Measurements from ENCODE around the gene DERL3.
"Not testable (repeated sequence)": the region's sequence is repeated elsewhere in the genome, so short reads cannot be mapped to it uniquely, and the experiment has no call there.

Gene DERL3

DNA sequence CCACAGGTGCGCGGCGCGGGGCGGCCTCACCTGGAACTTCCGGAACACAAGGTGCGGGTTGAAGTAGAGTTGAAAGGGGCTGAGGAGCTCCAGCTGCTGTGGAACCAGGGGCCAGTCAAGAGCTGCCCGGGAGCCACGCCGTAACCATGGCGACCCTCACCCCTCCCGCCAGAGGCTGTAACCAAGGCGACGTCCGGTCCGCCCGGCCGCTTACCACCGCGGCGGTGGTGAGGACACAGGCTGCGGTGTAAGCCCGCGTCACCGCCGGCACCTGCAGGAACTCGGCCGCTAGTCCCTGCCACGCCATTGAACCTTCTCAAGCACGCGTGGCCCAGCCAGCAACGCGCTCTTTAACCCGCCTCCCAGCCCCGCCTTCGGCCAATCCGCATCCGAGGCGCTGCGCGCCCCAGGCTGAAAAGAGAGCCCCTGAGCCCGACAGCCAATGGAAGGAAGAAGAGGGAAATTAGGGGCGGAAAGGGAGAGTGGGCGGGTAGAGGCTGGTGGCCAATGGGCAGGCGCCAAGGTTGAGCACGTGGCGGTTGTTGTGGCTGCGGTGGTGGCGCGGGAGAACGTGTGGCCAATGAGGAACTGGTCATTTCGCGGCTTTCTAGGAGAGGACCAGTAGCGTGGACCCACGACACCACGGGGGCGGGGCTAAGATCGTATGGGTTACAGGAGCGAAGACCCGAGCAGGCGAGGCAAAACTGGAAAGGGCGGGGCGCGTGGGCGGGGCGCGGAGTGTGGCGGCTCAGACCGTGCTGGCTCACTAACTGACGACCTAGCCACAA is at the start of gene DERL3:
DERL3 (minus strand) TSS at position 326 of the 788 bp plus-strand sequence; CDS start at position 307, 19 bp downstream.
- DNase-seq = peak; percentile 40 to 96 (median 89)

DNA sequence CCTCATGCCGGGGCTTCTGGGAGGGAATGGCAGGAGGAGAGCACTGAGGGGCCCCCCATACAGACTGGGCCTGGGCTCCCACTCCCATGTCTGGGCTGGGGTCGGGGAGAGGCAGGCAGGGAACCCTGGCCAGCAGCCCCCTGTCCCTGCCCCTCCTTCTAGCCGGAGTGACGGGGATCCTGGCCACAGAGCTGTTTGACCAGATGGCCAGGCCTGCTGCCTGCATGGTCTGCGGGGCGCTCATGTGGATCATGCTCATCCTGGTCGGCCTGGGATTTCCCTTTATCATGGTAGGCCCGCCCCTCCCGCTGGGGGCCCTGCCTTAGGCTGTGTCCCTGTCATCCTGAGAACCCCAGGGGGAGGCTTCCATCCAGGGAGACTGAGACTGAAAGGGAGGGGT is 45.3 kb upstream of the DERL3 start:
- no peak for DNase-seq

DNA sequence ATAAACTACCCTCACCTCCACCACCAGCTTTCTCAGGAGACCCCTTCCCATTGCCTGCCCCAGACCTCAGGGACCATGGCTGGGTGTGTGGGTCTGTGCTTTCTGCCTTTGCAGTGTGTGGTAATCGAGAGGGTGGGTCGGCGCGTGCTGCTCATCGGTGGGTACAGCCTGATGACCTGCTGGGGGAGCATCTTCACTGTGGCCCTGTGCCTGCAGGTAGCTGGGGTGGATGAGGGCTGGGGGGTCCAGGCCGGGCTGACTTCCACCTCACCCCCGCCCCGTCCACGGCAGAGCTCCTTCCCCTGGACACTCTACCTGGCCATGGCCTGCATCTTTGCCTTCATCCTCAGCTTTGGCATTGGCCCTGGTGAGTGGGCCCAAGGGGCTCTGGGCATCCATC is 44.9 kb upstream of the DERL3 start:
- DNase-seq = no peak

DNA sequence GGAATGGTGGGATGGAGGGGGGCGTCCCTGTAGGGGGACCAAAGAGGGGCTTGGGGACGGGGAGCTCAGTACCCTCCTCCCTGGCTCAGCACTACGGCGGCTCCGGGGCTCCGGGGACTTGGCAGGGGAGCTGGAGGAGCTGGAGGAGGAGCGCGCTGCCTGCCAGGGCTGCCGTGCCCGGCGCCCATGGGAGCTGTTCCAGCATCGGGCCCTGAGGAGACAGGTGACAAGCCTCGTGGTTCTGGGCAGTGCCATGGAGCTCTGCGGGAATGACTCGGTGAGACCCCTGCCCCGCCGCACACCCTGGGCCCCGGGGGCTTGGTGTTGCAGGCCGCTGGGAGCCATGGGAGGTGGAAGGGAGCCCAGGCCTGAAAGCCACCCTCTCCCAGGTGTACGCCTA is 43.6 kb upstream of the DERL3 start:
- no peak for DNase-seq

DNA sequence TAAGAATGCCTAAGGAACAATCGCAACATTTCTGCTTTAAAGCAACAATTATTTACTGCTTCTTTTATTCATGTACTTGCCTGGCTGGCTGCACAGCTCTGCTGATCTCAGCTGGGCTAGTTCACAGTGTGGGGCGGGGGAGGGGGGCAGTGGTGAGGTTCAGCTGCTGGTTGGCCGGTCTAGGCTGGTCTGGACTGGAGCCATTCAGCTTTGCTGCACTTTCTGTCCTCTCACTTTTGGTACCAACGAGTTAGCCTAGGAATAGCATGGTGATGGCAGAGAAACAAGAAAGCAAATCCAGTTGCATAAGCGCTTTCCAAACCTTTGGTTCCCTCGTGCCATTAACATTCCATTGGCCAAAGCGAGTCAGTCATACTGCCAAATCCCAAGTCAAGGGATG is 39.4 kb upstream of the DERL3 start:
- DNase-seq = peak in 16 of 51 donors; percentile 16 to 71 (median 28)

DNA sequence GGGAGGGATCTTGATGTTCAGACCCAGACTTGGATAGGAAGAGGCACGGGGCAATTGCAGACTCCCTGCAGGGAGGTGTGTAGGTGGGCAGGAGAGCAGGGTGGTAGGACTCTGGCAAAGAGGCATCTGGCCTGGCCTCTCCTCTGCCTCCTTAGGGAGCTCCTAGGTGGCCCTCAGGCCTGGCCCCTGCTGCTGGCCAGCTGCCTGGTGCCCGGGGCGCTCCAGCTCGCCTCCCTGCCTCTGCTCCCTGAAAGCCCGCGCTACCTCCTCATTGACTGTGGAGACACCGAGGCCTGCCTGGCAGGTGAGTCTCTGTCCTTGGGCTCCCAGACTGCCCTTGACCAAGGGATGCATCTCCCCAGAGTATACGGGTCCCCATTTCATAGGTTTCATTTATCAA is 38.8 kb upstream of the DERL3 start:
- DNase-seq = no peak

DNA sequence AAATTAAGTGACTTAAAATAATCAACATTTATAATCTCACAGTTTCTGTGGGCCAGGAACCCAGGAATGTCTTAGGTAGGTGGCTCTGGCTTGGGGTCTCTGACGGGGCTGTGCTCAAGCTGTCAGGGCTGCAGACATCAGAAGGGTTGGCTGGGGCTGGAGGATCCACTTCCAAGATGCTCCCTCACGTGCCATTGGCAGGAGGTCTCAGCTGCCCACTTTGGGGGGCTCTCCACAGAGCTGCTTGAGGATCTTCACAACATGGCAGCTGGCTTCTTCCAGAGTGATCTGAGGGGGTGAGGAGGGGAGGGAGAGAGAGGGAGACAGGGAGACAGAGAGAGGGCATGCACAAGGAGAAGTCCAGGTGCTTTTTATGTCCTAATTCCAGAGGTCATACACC is 37.0 kb upstream of the DERL3 start:
- no peak for DNase-seq

DNA sequence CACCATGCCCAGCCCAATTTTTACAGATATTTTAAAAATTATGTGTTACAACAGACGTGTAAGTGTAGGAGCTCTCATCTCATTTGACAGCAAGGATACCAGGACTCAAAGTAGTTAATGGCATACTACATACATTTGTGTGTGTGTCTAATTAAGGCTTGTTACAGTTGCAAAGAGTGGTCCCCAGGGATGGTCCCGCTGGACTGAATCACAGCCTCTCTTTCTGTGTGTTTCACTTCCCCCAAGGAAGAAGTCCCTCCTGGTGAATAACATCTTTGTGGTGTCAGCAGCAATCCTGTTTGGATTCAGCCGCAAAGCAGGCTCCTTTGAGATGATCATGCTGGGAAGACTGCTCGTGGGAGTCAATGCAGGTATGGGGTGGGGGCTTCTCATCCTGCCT is 36.1 kb upstream of the DERL3 start:
- no peak for DNase-seq

DNA sequence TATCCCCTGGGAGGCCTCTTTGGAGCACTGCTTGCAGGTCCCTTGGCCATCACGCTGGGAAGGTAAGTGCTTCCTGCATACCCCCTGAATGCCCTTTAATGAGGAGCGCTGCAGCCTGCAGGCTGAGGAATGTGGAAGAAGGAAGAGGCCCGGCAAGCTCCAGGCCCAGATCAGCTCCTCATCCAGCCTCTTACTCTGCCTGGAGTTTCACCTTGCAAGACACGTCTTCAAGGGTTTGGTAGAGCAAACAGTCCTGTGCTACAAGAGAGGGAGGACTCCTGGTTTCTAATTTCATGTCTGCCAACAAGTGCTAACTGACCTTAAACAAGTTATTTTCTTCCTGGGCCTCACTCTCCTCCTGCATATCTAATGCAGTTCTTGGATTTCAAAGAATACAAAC is 29.8 kb upstream of the DERL3 start:
- DNase-seq = no peak

DNA sequence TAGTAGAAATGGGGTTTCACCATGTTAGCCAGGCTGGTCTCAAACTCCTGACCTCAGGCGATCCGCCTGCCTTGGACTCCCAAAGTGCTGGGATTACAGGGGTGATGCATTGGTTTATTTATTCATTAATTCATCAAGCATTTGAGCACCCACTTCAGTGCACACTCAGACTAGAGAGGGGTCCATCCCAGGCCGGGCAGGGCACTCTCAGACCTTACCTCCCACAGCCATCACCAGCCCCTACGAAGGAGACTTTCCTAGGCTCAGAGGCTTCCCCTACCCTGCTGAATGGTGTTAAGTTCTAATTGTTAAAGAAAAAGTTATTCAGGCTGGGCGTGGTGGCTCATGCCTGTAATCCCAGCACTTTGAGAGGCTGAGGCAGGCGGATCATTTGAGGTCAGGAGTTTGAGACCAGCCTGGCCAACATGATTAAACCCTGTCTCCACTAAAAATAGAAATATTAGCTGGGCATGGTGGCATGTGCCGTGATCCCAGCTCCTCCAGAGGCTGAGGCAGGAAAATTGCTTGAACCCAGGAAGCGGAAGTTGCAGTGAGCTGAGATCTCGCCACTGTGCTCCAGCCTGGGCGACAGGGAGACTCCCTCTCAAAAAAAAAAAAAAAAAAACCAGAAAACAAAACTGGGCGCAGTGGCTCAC is 25.8 kb upstream of the DERL3 start:
- DNase-seq = not testable (repeated sequence)

DNA sequence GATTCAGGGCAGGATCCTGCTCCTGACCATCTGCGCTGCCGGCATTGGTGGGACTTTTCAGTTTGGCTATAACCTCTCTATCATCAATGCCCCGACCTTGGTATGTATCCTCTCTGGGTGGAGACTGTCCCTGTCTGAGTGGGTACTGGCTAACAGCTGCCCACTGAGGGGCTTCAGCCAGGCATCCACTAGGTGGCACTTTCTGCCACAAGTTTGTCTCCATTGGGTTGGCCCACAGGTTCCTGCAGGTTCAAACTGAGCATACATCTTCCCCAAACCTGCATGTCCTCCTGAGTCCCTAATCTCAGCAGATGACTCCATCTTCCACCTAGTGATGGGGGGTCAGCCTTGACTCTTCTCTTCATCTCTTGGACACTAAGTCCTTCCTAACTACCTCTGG is 23.3 kb upstream of the DERL3 start:
- peak in 10 of 51 donors; percentile 7 to 29 (median 14) for DNase-seq

DNA sequence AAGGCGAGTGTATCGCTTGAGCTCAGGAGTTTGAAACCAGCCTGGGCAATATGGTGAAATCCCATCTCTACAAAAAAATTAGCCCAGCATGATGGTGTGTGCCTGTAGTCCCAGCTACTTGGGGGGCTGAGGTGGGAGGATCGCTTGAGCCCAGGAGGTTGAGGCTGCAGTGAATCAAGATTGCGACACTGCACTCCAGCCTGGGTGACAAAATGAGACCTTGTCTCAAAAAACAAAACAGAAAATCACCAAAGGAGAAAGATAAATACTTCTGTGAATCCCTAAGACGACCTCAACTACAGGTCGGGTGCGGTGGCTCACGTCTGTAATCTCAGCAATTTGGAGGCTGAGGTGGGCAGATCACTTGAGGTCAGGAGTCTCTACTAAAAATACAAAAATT is 21.4 kb upstream of the DERL3 start:
- DNase-seq = not testable (repeated sequence)

DNA sequence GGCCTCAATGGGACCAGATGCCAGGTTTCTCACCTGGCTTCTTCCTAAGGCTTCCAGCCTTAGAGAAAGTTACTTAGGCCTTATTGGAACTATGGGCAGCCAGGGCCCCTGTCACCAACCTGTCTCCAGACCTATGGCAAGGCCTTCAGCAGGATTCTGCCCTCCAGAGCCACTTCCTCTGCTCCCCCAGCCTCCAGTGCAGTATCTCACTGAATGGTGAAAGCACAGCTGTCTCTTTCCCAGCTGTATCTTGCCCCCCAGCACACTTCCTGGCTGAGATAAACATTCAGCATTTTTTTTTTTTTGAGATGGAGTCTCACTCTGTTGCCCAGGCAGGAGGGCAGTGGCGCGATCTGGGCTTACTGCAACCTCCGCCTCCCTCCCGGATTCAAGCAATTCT is 20.4 kb upstream of the DERL3 start:
- no peak for DNase-seq

DNA sequence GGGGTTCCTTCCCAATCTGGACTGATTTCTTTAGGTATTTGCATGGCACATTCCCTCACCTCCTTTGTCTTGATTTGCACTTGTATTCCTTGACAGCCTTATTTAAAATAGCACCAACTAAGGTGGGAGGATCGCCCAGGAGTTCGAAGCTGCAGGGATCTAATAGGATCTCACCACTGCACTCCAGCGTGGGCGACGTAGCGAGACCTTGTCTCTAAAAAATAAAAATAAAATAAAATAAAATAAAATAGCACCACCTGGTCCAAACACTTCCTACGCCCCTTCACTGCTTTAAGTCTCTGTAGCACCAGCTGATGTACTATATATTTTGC is 19.6 kb upstream of the DERL3 start:
- peak in 2 of 51 donors; percentile 21 to 84 for DNase-seq

DNA sequence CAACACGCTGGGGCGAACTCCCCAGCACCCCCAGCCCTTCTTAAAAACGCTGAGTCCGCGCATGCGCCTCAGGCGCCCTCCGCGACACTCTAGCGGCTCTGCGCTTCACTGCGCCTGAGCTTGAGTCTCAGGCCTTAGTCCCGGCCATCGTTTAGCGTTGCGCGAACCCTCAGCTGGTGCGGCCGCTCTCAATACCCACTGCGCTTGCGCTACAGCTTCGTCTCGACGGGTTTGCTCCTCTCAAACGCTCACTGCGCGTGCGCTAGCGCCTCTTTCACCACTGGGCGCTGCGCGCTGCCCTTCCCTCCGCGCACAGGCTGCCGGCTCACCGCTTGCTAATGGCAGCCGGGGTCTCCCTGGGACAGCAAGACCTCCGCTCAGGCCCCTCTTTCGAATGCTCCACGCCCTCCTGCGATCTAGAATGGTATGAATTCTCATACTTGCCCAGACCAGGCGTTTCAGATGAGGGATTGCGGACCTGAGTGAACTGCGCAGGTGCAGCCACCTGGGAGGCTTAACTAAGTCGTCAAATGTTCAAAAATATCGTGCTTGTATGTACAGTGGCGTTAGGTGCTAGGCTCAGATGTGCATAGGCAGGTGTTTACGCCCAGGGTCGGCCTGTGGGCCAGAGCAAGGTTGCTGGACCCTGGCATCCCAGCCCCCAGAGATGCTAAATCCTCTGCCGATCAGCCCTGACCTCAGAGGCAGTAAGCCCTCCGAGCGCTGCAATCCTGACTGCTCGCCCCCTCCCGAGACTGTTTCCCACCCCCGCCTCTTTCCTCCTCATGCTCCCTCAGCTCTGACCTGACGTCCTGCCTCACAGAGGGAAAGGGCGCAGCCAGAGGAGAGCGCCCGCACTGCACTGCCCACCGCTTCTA is 19.0 kb upstream of the DERL3 start, which contains the start of gene SLC2A11:
SLC2A11 (plus strand) TSS at position 270 of the 878 bp plus-strand sequence; CDS start at position 395, 125 bp downstream.
- DNase-seq = peak; percentile 62 to 98 (median 92)

DNA sequence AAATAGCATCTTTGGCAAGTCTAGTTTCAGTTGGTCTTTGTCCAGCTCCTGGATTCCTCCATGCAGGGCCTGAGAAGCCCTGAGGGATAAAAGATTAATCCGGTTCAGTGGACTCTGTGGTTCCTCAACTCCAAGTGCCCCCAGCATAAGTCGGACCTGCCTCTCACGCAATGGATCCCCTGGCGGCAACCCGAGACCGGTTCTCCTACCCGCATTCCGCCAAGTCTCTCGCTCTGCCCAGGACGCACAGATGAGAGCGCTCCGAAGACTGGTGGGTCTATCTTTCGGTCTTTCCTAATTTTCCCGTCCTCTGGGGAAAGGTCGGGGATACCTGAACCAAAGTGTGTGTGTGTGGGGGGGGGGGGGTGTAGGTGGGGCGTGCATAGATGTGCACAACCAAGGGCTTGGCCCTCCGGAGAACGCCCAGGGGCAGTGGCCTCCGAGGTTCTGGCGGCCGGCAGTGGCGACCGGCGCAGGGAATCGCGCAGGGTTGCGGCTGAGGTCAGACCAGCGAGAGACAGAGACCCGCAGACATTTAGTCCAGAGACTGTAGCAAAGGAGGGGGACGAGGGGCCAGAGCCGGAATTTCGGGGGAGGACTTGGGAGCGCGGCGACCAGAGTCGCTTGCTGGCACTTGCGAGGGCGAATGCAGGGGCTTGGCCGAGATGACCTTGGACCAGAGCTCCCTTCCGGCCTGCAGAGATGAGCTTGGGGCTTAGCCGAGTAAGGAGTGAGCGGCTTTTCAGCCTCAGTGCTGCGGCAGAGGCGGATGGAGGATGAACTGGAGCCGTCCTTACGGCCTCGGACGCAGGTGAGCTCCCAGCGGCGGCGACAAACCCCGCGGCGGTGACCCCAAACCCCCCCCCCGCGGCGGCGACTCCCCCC is 18.2 kb upstream of the DERL3 start:
- DNase-seq = peak in 22 of 51 donors; percentile 28 to 71 (median 56)

DNA sequence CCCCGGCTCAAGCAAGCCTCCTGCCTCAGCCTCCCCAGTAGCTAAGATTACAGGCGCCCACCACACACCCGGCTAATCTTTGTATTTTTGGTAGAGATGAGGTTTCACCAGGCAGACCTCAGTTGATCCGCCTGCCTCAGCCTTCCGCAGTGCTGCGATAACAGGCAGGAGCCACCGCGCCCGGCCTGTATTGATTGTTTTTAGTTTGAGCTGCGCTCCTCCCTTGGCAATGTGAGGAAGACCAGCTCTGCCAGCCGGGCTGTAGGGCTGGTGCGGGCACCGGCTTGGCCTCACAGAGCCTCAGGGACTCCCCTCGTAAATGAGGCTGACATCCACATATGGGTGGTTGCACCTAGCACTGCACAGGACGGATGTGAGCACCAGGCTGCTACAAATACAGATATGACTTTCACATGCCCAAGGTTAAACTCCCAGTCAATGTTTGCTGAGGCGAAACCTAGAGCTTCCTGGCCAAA is 11.4 kb upstream of the DERL3 start:
- no peak for DNase-seq

DNA sequence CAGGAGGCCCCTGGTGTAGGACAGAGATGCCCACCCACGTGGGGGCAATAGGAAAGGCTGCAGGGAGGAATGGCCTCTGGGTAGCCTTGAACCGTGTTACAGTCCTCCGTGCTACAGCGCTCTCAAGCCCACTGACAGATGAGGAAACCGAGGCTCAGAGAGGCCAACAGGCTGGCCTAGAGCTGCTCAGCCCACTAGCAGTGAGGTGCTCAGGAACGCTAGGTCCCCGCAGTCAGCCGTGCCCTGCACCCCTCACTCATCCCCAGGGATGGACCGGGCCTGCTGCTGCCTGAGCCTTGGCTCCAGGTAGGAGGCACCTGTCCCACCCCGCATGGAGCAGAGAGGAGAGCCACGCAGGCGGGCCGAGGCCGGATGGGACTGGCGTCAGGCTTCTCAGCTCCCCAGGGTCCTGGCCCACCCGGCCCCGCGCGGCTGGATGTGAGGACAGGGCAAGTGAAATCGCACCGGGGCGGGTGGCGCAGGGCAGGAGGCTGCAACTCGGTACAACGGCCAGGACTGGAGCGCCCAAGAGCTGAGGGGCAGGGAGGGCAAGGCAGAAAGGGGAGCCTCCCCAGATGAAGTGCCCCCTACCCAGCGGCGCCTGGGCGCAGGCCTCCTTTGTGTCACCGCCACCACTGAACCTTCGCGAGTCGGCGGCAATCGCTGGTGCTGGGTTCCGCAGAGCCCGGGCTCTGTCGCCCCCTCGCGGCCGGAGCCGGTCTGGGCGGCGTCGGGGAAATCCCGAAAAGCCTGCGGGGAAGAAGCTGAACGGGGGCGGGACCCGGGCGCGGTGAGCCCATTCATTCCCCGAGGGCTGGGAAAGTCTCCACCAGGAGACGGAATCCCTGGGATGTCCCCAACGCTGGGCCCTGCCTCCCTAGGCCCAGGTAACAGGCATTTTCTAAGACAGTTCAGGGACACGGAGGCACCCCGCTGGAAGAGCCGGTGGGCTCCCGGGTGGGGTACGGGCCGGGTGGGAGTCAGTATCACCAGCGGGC is 10.5 kb upstream of the DERL3 start:
- DNase-seq = peak; percentile 17 to 89 (median 64)
